ENCODE data around the gene TRAM2. TPM values are rescaled to one million over a fixed set of nuclear protein-coding genes. Genes with fewer than 3 reads are reported as not detected.

TRAM2 gene
- total and polyA plus RNA-seq, 10 of the 15 experiments (the other 5 are each of a cell fraction or from before 2014, with no cell fraction given) = 2.5 to 15.0 (median 11.0) TPM

DNA sequence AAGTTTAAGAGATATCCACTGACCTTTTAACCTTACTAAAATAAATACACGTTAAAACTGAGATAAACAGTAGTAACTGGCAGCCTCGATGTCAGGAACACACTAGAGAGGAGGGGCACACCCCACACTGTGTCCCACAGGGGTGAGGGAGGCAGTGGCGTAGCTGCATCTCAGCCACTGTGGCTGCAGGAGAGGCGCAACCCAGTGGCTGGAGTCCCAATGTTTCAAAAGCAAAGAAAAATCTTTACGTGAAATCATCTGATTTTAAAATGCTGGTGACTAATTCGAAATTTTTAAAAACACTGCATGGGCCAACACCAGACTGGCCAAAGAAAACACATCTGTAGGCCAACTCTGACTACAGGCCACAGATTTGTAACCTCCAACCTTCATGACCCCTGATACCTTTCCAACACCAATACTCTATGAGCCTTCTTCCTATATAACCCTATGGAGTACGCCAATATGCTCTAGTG, 54.7 kb downstream of the TRAM2 start:
- Histone ChIP-seq H4K20me1 (ENCODE audit: control insufficient read depth, insufficient read depth) (no peaks in the 10 kb centered on the region), H3K4me1 (ENCODE audit: control insufficient read depth, insufficient read depth, low read length) (peaks cover 7% of the 10 kb centered on the region), H3K27me3 (replicated peaks in 1 of 2; ENCODE audit: control insufficient read depth in 2 of 2, insufficient read depth in 2 of 2, low read length in 1 of 2) (no peaks in the 10 kb centered on the region), H3K27ac (ENCODE audit: control insufficient read depth, insufficient read depth) (no peak overlapping the region), H3K9ac (ENCODE audit: control insufficient read depth, insufficient read depth, low read length) (no peak overlapping the region), H3K79me2 (ENCODE audit: control insufficient read depth, insufficient read depth, low read length) (no peaks in the 10 kb centered on the region), H3K4me3 (no peak overlapping the region), H3K36me3 (ENCODE audit: control insufficient read depth in 2 of 2, insufficient read depth in 2 of 2, low read length in 1 of 2) (peaks cover 0 to 2% of the 10 kb centered on the region in 2 experiments; a peak in 1 of 4 replicates), H3K9me3 (replicated peaks; ENCODE audit: control insufficient read depth, insufficient read depth, low read length) (no peaks in the 10 kb centered on the region), H2AFZ (ENCODE audit: control insufficient read depth, low read depth, low read length) (no peak overlapping the region), H3K4me2 (ENCODE audit: control insufficient read depth, insufficient read depth) (no peak overlapping the region)
- BruUV-seq (replicated peaks) = no TSS peak
- DNase-seq (ENCODE audit: low read depth, low spot score) = no peak
- ChIA-PET SMC1A (ENCODE audit: uncharacterized antibody, unreplicated experiment) (interaction anchor here (0.6 to 1.6 kb wide), 3 partner anchors 13 to 99 kb away, joined by 3 to 4 read pairs (median 3); no protein-coding TSS in a partner anchor), POLR2A (no interaction called here), RAD21 (ENCODE audit: unreplicated experiment) (no interaction called here), CTCF (no interaction called here)
- WGBS (ENCODE audit: insufficient coverage, insufficient replicate concordance, low lambda C conversion rate, missing lambda C conversion rate) = 92% methylated on average over 7 of the region's 7 CpGs
- no peak for FAIRE-seq
- TF ChIP-seq NFYB (IDR thresholded peaks at IDR 0.05; ENCODE audit: insufficient read depth, low read depth, low read length) (no peak), MTA3 (IDR thresholded peaks at IDR 0.05; ENCODE audit: borderline replicate concordance, low read length) (no peak), PAX5 (IDR thresholded peaks at IDR 0.05; ENCODE audit: borderline replicate concordance, low read depth, low read length) (no peak), SMC3 (IDR thresholded peaks at IDR 0.05; ENCODE audit: borderline replicate concordance, low read length) (no peak), SRF (IDR thresholded peaks at IDR 0.05; ENCODE audit: low read depth in 2 of 2, low read length in 2 of 2) (no peak), PAX8 (IDR thresholded peaks at IDR 0.05) (no peak), MYC (IDR thresholded peaks at IDR 0.05; ENCODE audit: insufficient read depth, insufficient read length, insufficient replicate concordance, low read length, severe bottlenecking) (no peak), FOS (IDR thresholded peaks at IDR 0.05; ENCODE audit: borderline replicate concordance, extremely low read depth, insufficient read length) (no peak), TCF7 (IDR thresholded peaks at IDR 0.05; ENCODE audit: borderline replicate concordance) (no peak), HDAC6 (IDR thresholded peaks at IDR 0.05; ENCODE audit: unreplicated experiment) (no peak), GABPA (IDR thresholded peaks at IDR 0.05; ENCODE audit: low read depth) (no peak), HDGF (IDR thresholded peaks at IDR 0.05) (no peak)
- TF ChIP-seq, protein P1, sequence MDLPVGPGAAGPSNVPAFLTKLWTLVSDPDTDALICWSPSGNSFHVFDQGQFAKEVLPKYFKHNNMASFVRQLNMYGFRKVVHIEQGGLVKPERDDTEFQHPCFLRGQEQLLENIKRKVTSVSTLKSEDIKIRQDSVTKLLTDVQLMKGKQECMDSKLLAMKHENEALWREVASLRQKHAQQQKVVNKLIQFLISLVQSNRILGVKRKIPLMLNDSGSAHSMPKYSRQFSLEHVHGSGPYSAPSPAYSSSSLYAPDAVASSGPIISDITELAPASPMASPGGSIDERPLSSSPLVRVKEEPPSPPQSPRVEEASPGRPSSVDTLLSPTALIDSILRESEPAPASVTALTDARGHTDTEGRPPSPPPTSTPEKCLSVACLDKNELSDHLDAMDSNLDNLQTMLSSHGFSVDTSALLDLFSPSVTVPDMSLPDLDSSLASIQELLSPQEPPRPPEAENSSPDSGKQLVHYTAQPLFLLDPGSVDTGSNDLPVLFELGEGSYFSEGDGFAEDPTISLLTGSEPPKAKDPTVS (IDR thresholded peaks at IDR 0.05; ENCODE audit: low read depth, low read length) = no peak
- TF ChIP-seq, protein P2, sequence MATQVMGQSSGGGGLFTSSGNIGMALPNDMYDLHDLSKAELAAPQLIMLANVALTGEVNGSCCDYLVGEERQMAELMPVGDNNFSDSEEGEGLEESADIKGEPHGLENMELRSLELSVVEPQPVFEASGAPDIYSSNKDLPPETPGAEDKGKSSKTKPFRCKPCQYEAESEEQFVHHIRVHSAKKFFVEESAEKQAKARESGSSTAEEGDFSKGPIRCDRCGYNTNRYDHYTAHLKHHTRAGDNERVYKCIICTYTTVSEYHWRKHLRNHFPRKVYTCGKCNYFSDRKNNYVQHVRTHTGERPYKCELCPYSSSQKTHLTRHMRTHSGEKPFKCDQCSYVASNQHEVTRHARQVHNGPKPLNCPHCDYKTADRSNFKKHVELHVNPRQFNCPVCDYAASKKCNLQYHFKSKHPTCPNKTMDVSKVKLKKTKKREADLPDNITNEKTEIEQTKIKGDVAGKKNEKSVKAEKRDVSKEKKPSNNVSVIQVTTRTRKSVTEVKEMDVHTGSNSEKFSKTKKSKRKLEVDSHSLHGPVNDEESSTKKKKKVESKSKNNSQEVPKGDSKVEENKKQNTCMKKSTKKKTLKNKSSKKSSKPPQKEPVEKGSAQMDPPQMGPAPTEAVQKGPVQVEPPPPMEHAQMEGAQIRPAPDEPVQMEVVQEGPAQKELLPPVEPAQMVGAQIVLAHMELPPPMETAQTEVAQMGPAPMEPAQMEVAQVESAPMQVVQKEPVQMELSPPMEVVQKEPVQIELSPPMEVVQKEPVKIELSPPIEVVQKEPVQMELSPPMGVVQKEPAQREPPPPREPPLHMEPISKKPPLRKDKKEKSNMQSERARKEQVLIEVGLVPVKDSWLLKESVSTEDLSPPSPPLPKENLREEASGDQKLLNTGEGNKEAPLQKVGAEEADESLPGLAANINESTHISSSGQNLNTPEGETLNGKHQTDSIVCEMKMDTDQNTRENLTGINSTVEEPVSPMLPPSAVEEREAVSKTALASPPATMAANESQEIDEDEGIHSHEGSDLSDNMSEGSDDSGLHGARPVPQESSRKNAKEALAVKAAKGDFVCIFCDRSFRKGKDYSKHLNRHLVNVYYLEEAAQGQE (IDR thresholded peaks at IDR 0.05; ENCODE audit: low read depth, low read length) = no peak
- TF ChIP-seq, protein P3, sequence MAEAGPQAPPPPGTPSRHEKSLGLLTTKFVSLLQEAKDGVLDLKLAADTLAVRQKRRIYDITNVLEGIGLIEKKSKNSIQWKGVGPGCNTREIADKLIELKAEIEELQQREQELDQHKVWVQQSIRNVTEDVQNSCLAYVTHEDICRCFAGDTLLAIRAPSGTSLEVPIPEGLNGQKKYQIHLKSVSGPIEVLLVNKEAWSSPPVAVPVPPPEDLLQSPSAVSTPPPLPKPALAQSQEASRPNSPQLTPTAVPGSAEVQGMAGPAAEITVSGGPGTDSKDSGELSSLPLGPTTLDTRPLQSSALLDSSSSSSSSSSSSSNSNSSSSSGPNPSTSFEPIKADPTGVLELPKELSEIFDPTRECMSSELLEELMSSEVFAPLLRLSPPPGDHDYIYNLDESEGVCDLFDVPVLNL (IDR thresholded peaks at IDR 0.05; ENCODE audit: low read depth, low read length) = no peak
- in situ Hi-C loops (cut with MboI) = no loop called here
- intact Hi-C loops (cut with micrococcal nuclease; ENCODE audit: unreplicated experiment) = no loop called here
- no peak for ATAC-seq
